Measurements from ENCODE around the gene IGF2BP2. TPM values are rescaled to one million over a fixed set of nuclear protein-coding genes. Genes with fewer than 3 reads are reported as not detected.

The IGF2BP2 gene
- total and polyA plus RNA-seq, 2 of the 13 experiments (the other 11 are each of a cell fraction or from before 2014, with no cell fraction given), result 6.5 to 46.0 TPM

DNA sequence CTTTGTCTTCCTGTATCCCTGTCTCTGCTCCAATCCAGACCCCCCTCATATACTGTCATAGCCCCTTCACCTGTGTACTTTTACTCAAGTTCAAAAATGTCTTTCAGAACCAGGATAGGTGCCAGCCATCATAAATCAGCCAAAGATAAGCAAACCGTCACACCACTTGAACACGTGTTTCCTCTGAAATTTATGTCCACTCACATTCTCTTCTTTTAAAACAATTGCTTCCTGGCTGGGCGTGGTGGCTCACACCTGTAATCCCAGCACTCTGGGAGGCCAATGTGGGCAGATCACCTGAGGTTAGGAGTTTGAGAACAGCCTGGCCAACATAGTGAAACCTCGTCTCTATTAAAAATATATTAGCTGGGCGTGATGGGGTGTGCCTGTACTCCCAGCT is 74.1 kb downstream of the IGF2BP2 start:
- in situ Hi-C loops (cut with HindIII; ENCODE audit: extremely low pct_ligation_motif_present, low pct_unique_long_range_greater_than_20kb), result no loop called here
- no TSS peak for BruUV-seq (replicated peaks)
- H3K36me3 ChIP-seq (replicated peaks in 1 of 2; ENCODE audit: control insufficient read depth in 1 of 2, insufficient read depth in 2 of 2, low read length in 2 of 2), result peaks cover 8 to 10% of the 10 kb centered on the region in 2 experiments; a peak in 4 of 5 replicates
- TF ChIP-seq, protein P1, sequence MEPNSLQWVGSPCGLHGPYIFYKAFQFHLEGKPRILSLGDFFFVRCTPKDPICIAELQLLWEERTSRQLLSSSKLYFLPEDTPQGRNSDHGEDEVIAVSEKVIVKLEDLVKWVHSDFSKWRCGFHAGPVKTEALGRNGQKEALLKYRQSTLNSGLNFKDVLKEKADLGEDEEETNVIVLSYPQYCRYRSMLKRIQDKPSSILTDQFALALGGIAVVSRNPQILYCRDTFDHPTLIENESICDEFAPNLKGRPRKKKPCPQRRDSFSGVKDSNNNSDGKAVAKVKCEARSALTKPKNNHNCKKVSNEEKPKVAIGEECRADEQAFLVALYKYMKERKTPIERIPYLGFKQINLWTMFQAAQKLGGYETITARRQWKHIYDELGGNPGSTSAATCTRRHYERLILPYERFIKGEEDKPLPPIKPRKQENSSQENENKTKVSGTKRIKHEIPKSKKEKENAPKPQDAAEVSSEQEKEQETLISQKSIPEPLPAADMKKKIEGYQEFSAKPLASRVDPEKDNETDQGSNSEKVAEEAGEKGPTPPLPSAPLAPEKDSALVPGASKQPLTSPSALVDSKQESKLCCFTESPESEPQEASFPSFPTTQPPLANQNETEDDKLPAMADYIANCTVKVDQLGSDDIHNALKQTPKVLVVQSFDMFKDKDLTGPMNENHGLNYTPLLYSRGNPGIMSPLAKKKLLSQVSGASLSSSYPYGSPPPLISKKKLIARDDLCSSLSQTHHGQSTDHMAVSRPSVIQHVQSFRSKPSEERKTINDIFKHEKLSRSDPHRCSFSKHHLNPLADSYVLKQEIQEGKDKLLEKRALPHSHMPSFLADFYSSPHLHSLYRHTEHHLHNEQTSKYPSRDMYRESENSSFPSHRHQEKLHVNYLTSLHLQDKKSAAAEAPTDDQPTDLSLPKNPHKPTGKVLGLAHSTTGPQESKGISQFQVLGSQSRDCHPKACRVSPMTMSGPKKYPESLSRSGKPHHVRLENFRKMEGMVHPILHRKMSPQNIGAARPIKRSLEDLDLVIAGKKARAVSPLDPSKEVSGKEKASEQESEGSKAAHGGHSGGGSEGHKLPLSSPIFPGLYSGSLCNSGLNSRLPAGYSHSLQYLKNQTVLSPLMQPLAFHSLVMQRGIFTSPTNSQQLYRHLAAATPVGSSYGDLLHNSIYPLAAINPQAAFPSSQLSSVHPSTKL (CRISPR knock-in tag; IDR thresholded peaks at IDR 0.05), result no peak
- TF ChIP-seq ZNF460 (CRISPR knock-in tag; IDR thresholded peaks at IDR 0.05; ENCODE audit: borderline replicate concordance), result peak; percentile 34; the same call in 1 of the 2 replicates
- FAIRE-seq (no peak), DNase-seq (ENCODE audit: low spot score) (no peak), ATAC-seq (no peak)
- H3K27me3 ChIP-seq (ENCODE audit: control insufficient read depth in 1 of 2, insufficient read depth in 2 of 2, low read length in 2 of 2), result no peaks in the 10 kb centered on the region
- H3K27ac ChIP-seq (ENCODE audit: extremely low read length, insufficient read depth, low read length), result no peak overlapping the region
- H3K9me3 ChIP-seq (ENCODE audit: low read length), result no peaks in the 10 kb centered on the region
- 93% methylated on average over 5 of the region's 5 CpGs for WGBS (ENCODE audit: low lambda C conversion rate)
- H3K9ac ChIP-seq (ENCODE audit: insufficient read depth, low read depth, low read length), result no peak overlapping the region
- H3K79me2 ChIP-seq (ENCODE audit: insufficient read depth, low read length), result peaks cover 85% of the 10 kb centered on the region
- H4K20me1 ChIP-seq (ENCODE audit: insufficient read depth, low read length), result peaks cover 83% of the 10 kb centered on the region
- peaks cover 44% of the 10 kb centered on the region for H3K4me1 ChIP-seq (ENCODE audit: insufficient read depth, low read length)
- no peak overlapping the region for H3K4me2 ChIP-seq (ENCODE audit: low read depth, low read length)
- ChIA-PET CTCF (ENCODE audit: low intra/inter-chr PET ratio, low total read pairs) (no interaction called here), POLR2A (no interaction called here)
- H3K4me3 ChIP-seq (replicated peaks in 1 of 3; ENCODE audit: insufficient read depth in 1 of 3, low read depth in 2 of 3, low read length in 3 of 3), result no peak overlapping the region
- intact Hi-C loops (cut with micrococcal nuclease; ENCODE audit: unreplicated experiment), result no loop called here
- no peak overlapping the region for H2AFZ ChIP-seq (ENCODE audit: low read length)

DNA sequence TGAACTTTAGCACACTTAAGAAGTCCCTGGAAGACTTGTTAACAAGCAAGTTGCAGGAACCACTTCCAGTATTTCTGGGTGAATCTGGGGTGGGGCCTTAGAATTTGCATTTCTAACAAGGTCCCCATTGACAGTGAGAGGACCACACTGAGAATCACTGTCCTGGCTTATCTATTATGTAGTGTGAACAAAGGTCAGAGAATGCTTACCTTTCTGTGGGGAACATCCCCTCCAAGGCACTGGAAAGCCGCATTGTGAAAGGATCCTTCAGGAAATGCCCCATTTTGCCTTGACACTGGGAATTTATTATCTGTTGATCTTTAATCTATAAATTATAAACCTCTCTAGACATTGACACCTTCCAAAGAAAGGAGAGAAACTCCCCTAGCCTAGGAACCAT is 74.8 kb downstream of the IGF2BP2 start:
- H3K27ac ChIP-seq (ENCODE audit: extremely low read length, insufficient read depth, low read length), result peak overlapping the region; percentile 39
- TF ChIP-seq ZNF331 (CRISPR knock-in tag; IDR thresholded peaks at IDR 0.05), result no peak
- TF ChIP-seq RBFOX2 (IDR thresholded peaks at IDR 0.05; ENCODE audit: low read depth, low read length), result no peak
- no peak for TF ChIP-seq AGO1 (IDR thresholded peaks at IDR 0.05; ENCODE audit: low read depth, low read length, poor library complexity, severe bottlenecking)
- peak; percentile 46 for TF ChIP-seq BCL6 (CRISPR knock-in tag; IDR thresholded peaks at IDR 0.05)
- TF ChIP-seq, protein P2, sequence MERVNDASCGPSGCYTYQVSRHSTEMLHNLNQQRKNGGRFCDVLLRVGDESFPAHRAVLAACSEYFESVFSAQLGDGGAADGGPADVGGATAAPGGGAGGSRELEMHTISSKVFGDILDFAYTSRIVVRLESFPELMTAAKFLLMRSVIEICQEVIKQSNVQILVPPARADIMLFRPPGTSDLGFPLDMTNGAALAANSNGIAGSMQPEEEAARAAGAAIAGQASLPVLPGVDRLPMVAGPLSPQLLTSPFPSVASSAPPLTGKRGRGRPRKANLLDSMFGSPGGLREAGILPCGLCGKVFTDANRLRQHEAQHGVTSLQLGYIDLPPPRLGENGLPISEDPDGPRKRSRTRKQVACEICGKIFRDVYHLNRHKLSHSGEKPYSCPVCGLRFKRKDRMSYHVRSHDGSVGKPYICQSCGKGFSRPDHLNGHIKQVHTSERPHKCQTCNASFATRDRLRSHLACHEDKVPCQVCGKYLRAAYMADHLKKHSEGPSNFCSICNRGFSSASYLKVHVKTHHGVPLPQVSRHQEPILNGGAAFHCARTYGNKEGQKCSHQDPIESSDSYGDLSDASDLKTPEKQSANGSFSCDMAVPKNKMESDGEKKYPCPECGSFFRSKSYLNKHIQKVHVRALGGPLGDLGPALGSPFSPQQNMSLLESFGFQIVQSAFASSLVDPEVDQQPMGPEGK (CRISPR knock-in tag; IDR thresholded peaks at IDR 0.05), result peak; percentile 19; the same call in 1 of the 2 replicates
- peak; percentile 53 for TF ChIP-seq NR2F6 (IDR thresholded peaks at IDR 0.05)
- 0 out of 2 replicates have a peak, but pooled peaks have one; percentile 12 for TF ChIP-seq NR2F6 (CRISPR knock-in tag; IDR thresholded peaks at IDR 0.05)
- TF ChIP-seq SOX13 (IDR thresholded peaks at IDR 0.05), result no peak
- TF ChIP-seq SOX13 (CRISPR knock-in tag; conservative IDR thresholded peaks at IDR 0.05 in 1 of 2, IDR thresholded peaks at IDR 0.05 in 1 of 2), result peak in 1 of 2 experiments; percentile 41; a peak in 1 of 4 replicates
- TF ChIP-seq HNF4G (IDR thresholded peaks at IDR 0.05; ENCODE audit: borderline replicate concordance, low read depth, low read length), result peak; percentile 67; the same call in 1 of the 2 replicates
- TF ChIP-seq HNF4G (CRISPR knock-in tag; IDR thresholded peaks at IDR 0.05; ENCODE audit: borderline replicate concordance, low read depth), result no peak
- TF ChIP-seq TBX2 (CRISPR knock-in tag; IDR thresholded peaks at IDR 0.05; ENCODE audit: borderline replicate concordance), result peak; percentile 66

More for the DNA sequence above, 74.8 kb downstream of the IGF2BP2 start:
- Histone ChIP-seq H3K27me3 (ENCODE audit: control insufficient read depth in 1 of 2, insufficient read depth in 2 of 2, low read length in 2 of 2) (no peaks in the 10 kb centered on the region), H2AFZ (ENCODE audit: low read length) (no peak overlapping the region), H3K79me2 (ENCODE audit: insufficient read depth, low read length) (peaks cover 85% of the 10 kb centered on the region), H3K36me3 (replicated peaks in 1 of 2; ENCODE audit: control insufficient read depth in 1 of 2, insufficient read depth in 2 of 2, low read length in 2 of 2) (peaks cover 1 to 9% of the 10 kb centered on the region in 2 experiments; a peak in 4 of 5 replicates), H3K4me2 (ENCODE audit: low read depth, low read length) (peak overlapping the region; percentile 13; the same call in 1 of the 2 replicates), H3K4me3 (replicated peaks in 1 of 3; ENCODE audit: insufficient read depth in 1 of 3, low read depth in 2 of 3, low read length in 3 of 3) (no peak overlapping the region), H4K20me1 (ENCODE audit: insufficient read depth, low read length) (peaks cover 83% of the 10 kb centered on the region), H3K9ac (ENCODE audit: insufficient read depth, low read depth, low read length) (no peak overlapping the region), H3K4me1 (ENCODE audit: insufficient read depth, low read length) (peaks cover 48% of the 10 kb centered on the region), H3K9me3 (ENCODE audit: low read length) (no peaks in the 10 kb centered on the region)
- CTCF ChIA-PET (ENCODE audit: low intra/inter-chr PET ratio, low total read pairs), result no interaction called here
- intact Hi-C loops (cut with micrococcal nuclease; ENCODE audit: unreplicated experiment) (no loop called here), in situ Hi-C loops (cut with HindIII; ENCODE audit: extremely low pct_ligation_motif_present, low pct_unique_long_range_greater_than_20kb) (no loop called here)
- POLR2A ChIA-PET, result no interaction called here
- no TSS peak for BruUV-seq (replicated peaks)
- FAIRE-seq, result peak; percentile 90
- DNase-seq (ENCODE audit: low spot score), result peak; percentile 68
- 30% methylated on average over 1 of the region's 1 CpG for WGBS (ENCODE audit: low lambda C conversion rate)
- peak; percentile 59 for ATAC-seq
